Fibroblast of lung (primary cell): ENCODE data around the gene FBN3. TPM values are rescaled to one million over a fixed set of nuclear protein-coding genes. Genes with fewer than 3 reads are reported as not detected.

Source experiments
- DNase-seq, 2 donors: peaks; one replicate each; pipeline versions ENCODE4 v3.0.0 to v3.0.0-alpha.2; 2010; ENCODE audit warnings: low read depth in 2 of 2
- H2AFZ ChIP-seq: 2 replicates; pipeline ENCODE4 v1.5.1; 2012; ENCODE audit warnings: low read length, control low read depth, inconsistent platforms
- H3K27ac ChIP-seq: 2 replicates; pipeline ENCODE4 v1.5.1; 2011; ENCODE audit warnings: low read length, control low read depth; ENCODE audit not compliant: insufficient read depth
- H3K27me3 ChIP-seq: 2 replicates; pipeline ENCODE4 v1.5.1; 2011; ENCODE audit warnings: mild to moderate bottlenecking, low read length; ENCODE audit not compliant: control insufficient read depth, insufficient read depth
- H3K36me3 ChIP-seq: 2 replicates; pipeline ENCODE4 v1.5.1; 2011; ENCODE audit warnings: low read length; ENCODE audit not compliant: control insufficient read depth, insufficient read depth
- H3K4me1 ChIP-seq: 2 replicates; pipeline ENCODE4 v1.5.1; 2011; ENCODE audit warnings: low read length; ENCODE audit not compliant: control insufficient read depth, insufficient read depth; ENCODE audit errors: extremely low read depth
- H3K4me2 ChIP-seq: 2 replicates; pipeline ENCODE4 v1.5.1; 2011; ENCODE audit warnings: low read length, control low read depth; ENCODE audit not compliant: insufficient read depth; ENCODE audit errors: extremely low read depth
- H3K4me3 ChIP-seq, 4 experiments: fragments of 200-600 bp in 1 of 4; sonication (generic) in 1 of 4; replicated peaks in 1 of 4; 2 replicates each; pipeline ENCODE4 v1.5.1; 2011 to 2016; ENCODE audit warnings: low read length in 4 of 4, low read depth in 3 of 4, mild to moderate bottlenecking in 3 of 4, control low read depth in 2 of 4, inconsistent platforms in 1 of 4, mixed read lengths in 1 of 4; ENCODE audit not compliant: insufficient read depth in 1 of 4; ENCODE audit errors: control extremely low read depth in 1 of 4
- H3K79me2 ChIP-seq: 2 replicates; pipeline ENCODE4 v1.5.1; 2012; ENCODE audit warnings: mild to moderate bottlenecking, low read length, inconsistent platforms; ENCODE audit not compliant: control insufficient read depth, insufficient read depth
- H3K9ac ChIP-seq: 2 replicates; pipeline ENCODE4 v1.5.1; 2011; ENCODE audit warnings: mild to moderate bottlenecking, low read length, control low read depth; ENCODE audit not compliant: insufficient read depth
- H3K9me3 ChIP-seq: 2 replicates; pipeline ENCODE4 v1.5.1; 2012; ENCODE audit warnings: low read depth, low read length; ENCODE audit not compliant: control insufficient read depth, insufficient read depth
- H4K20me1 ChIP-seq: 2 replicates; pipeline ENCODE4 v1.5.1; 2011; ENCODE audit warnings: low read length; ENCODE audit not compliant: control insufficient read depth, insufficient read depth; ENCODE audit errors: extremely low read depth
- CTCF ChIP-seq, 2 donors: IDR thresholded peaks in 1 of 2; conservative IDR thresholded peaks in 1 of 2; 1 replicate in 1 of 2; 2 replicates in 1 of 2; pipeline ENCODE4 v1.5.1; 2011 to 2012; ENCODE audit warnings: low read length in 2 of 2, control low read depth in 1 of 2, inconsistent platforms in 1 of 2, low read depth in 1 of 2, mild to moderate bottlenecking in 1 of 2
- EZH2 ChIP-seq: IDR thresholded peaks from 2 replicates; pipeline ENCODE4 v1.5.1; 2012; ENCODE audit warnings: low read length, control low read depth, mild to moderate bottlenecking; ENCODE audit errors: missing control alignments
- polyA plus RNA-seq, 2 donors: library from polyadenylated mRNA; depleted of rRNA in 1 of 2; stranded (reverse) in 1 of 2; unstranded in 1 of 2; fragments of >200 nt; gene quantifications; 2 replicates each; pipeline ENCODE4 v1.2.1, GENCODE V29; 2011 to 2012; ENCODE audit warnings: missing spikeins in 1 of 2
- total RNA-seq: library from RNA; depleted of rRNA; stranded (reverse); fragments of >200 nt; gene quantifications from 2 replicates; pipeline ENCODE4 v1.2.1, GENCODE V29; 2014

FBN3 gene
- total and polyA plus RNA-seq, 2 donors (not counting 1 experiment from before 2014, with no cell fraction given): under 0.01 TPM; not detected in 1

- Histone ChIP-seq H2AFZ (no peak overlapping the region), H3K4me1 (peaks cover 3% of the 10 kb centered on the region), H3K4me3 (no peak overlapping the region), H3K4me2 (no peak overlapping the region), H4K20me1 (no peaks in the 10 kb centered on the region), H3K27ac (no peak overlapping the region), H3K36me3 (no peaks in the 10 kb centered on the region), H3K9ac (no peak overlapping the region), H3K9me3 (no peaks in the 10 kb centered on the region), H3K79me2 (no peaks in the 10 kb centered on the region), H3K27me3 (no peaks in the 10 kb centered on the region)
- TF ChIP-seq CTCF (conservative IDR thresholded peaks at IDR 0.05 in 1 of 2, IDR thresholded peaks at IDR 0.05 in 1 of 2; ENCODE audit: low read depth in 1 of 2, low read length in 2 of 2): no peak
- no peak for TF ChIP-seq EZH2
- no peak for DNase-seq
Observed at GRCh38 chr19:8142513-8142900, 6.9 kb downstream of the FBN3 start.

- Histone ChIP-seq H3K9ac (no peak overlapping the region), H3K4me1 (peaks cover 3% of the 10 kb centered on the region), H3K9me3 (no peaks in the 10 kb centered on the region), H3K4me3 (no peak overlapping the region), H3K79me2 (no peaks in the 10 kb centered on the region), H2AFZ (no peak overlapping the region), H3K36me3 (no peaks in the 10 kb centered on the region), H3K27me3 (no peaks in the 10 kb centered on the region), H3K27ac (no peak overlapping the region), H3K4me2 (no peak overlapping the region), H4K20me1 (no peaks in the 10 kb centered on the region)
- no peak for DNase-seq
- TF ChIP-seq CTCF (conservative IDR thresholded peaks at IDR 0.05 in 1 of 2, IDR thresholded peaks at IDR 0.05 in 1 of 2; ENCODE audit: low read depth in 1 of 2, low read length in 2 of 2): no peak
- TF ChIP-seq EZH2: no peak
Observed at GRCh38 chr19:8141726-8142512, 7.5 kb downstream of the FBN3 start.

- DNase-seq: no peak
- no peak overlapping the region for H3K27ac ChIP-seq
- no peak overlapping the region for H2AFZ ChIP-seq
- H3K4me3 ChIP-seq: no peak overlapping the region
- TF ChIP-seq EZH2 (no peak), CTCF (conservative IDR thresholded peaks at IDR 0.05 in 1 of 2, IDR thresholded peaks at IDR 0.05 in 1 of 2; ENCODE audit: low read depth in 1 of 2, low read length in 2 of 2) (no peak)
- H3K36me3 ChIP-seq: no peaks in the 10 kb centered on the region
- H3K9ac ChIP-seq: no peak overlapping the region
- no peak overlapping the region for H3K4me2 ChIP-seq
- no peaks in the 10 kb centered on the region for H3K27me3 ChIP-seq
- H3K9me3 ChIP-seq: no peaks in the 10 kb centered on the region
- peaks cover 3% of the 10 kb centered on the region for H3K4me1 ChIP-seq
- no peaks in the 10 kb centered on the region for H4K20me1 ChIP-seq
- no peaks in the 10 kb centered on the region for H3K79me2 ChIP-seq
Observed at GRCh38 chr19:8138201-8138600, 11.2 kb downstream of the FBN3 start.
